AG09309 (cell line): ENCODE data around the gene PDLIM7.

Experiments used
- DNase-seq: peaks from one replicate; pipeline ENCODE4 v3.0.0-alpha.2; 2010; ENCODE audit warnings: low read depth
- H3K4me3 ChIP-seq: 2 replicates; pipeline ENCODE4 v1.5.1; 2011; ENCODE audit warnings: mild to moderate bottlenecking, low read depth, low read length, moderate library complexity; ENCODE audit not compliant: control insufficient read depth
- CTCF ChIP-seq: IDR thresholded peaks from 2 replicates; pipeline ENCODE4 v1.5.1; 2011; ENCODE audit warnings: mild to moderate bottlenecking, low read depth, low read length, inconsistent platforms; ENCODE audit not compliant: insufficient read depth, control insufficient read depth; ENCODE audit errors: missing control alignments

The PDLIM7 gene

GRCh38 chr5:177507596-177508220 lies 10.3 kb upstream of the PDLIM7 start:
- no peak for TF ChIP-seq CTCF
- DNase-seq: no peak
- H3K4me3 ChIP-seq: no peak overlapping the region

GRCh38 chr5:177507165-177507564 lies 9.8 kb upstream of the PDLIM7 start:
- H3K4me3 ChIP-seq: no peak overlapping the region
- peak; percentile 21 for TF ChIP-seq CTCF
- DNase-seq: no peak

- no peak overlapping the region for H3K4me3 ChIP-seq
- no peak for DNase-seq
- no peak for TF ChIP-seq CTCF
Observed at GRCh38 chr5:177505075-177505474, 7.7 kb upstream of the PDLIM7 start.

GRCh38 chr5:177504086-177505056 lies 7.0 kb upstream of the PDLIM7 start:
- no peak for DNase-seq
- no peak overlapping the region for H3K4me3 ChIP-seq
- no peak for TF ChIP-seq CTCF

- no peak for TF ChIP-seq CTCF
- no peak overlapping the region for H3K4me3 ChIP-seq
- no peak for DNase-seq
Observed at GRCh38 chr5:177503351-177504085, 6.1 kb upstream of the PDLIM7 start.

GRCh38 chr5:177502886-177503285 lies 5.5 kb upstream of the PDLIM7 start:
- no peak overlapping the region for H3K4me3 ChIP-seq
- no peak for DNase-seq
- no peak for TF ChIP-seq CTCF
